ENCODE data around the gene CACNA2D1. TPM values are rescaled to one million over a fixed set of nuclear protein-coding genes. Genes with fewer than 3 reads are reported as not detected.

Gene CACNA2D1
- total and polyA plus RNA-seq, 9 of the 15 experiments (the other 6 are each of a cell fraction or from before 2014, with no cell fraction given): 0.49 TPM; not detected in 8

- no peak for ATAC-seq
- Histone ChIP-seq H3K9me3 (replicated peaks; ENCODE audit: control insufficient read depth, insufficient read depth, low read depth, low read length) (no peaks in the 10 kb centered on the region), H3K79me2 (ENCODE audit: control insufficient read depth, insufficient read depth, low read length) (no peaks in the 10 kb centered on the region), H3K4me3 (no peak overlapping the region), H2AFZ (ENCODE audit: low read depth, low read length) (no peak overlapping the region), H4K20me1 (replicated peaks; ENCODE audit: control insufficient read depth, insufficient read depth, low read length) (no peaks in the 10 kb centered on the region), H3K4me1 (replicated peaks in 1 of 2; ENCODE audit: control insufficient read depth in 2 of 2, insufficient read depth in 2 of 2, low read length in 2 of 2) (no peaks in the 10 kb centered on the region), H3K9ac (ENCODE audit: insufficient read depth in 1 of 2, low read depth in 2 of 2, low read length in 2 of 2) (no peak overlapping the region), H3K9me1 (ENCODE audit: control insufficient read depth, insufficient read depth, low read length) (no peaks in the 10 kb centered on the region), H3K27ac (ENCODE audit: extremely low read depth, low read depth, low read length) (no peak overlapping the region), H3K36me3 (ENCODE audit: control insufficient read depth, insufficient read depth, low read length) (no peaks in the 10 kb centered on the region), H3K4me2 (ENCODE audit: insufficient read depth, low read length) (no peak overlapping the region), H3K27me3 (ENCODE audit: control insufficient read depth in 2 of 2, insufficient read depth in 2 of 2, low read length in 2 of 2) (no peaks in the 10 kb centered on the region)
- intact Hi-C loops (cut with micrococcal nuclease) (loop anchor here (10.0 kb wide), 2 partner anchors 435 to 565 kb away; no protein-coding TSS in a partner anchor), in situ Hi-C loops (cut with MboI) (loop anchor here (25.0 kb wide), 1 partner anchor 512 kb away; no protein-coding TSS in a partner anchor)
- no TSS peak for BruUV-seq (replicated peaks)
- DNase-seq (ENCODE audit: extremely low read depth in 1 of 4, low spot score in 3 of 4): no peak
- WGBS (ENCODE audit: insufficient coverage, low coverage, missing lambda C conversion rate): 4% methylated on average over 1 of the region's 1 CpG
- no peak for TF ChIP-seq BRD4 (IDR thresholded peaks at IDR 0.05)
- no peak for TF ChIP-seq ARID3B (CRISPR knock-in tag; IDR thresholded peaks at IDR 0.05; ENCODE audit: borderline replicate concordance)
- TF ChIP-seq SAP30 (IDR thresholded peaks at IDR 0.05; ENCODE audit: borderline replicate concordance, insufficient read depth, low read depth, low read length, poor library complexity, severe bottlenecking): no peak
- TF ChIP-seq DMBX1 (CRISPR knock-in tag; IDR thresholded peaks at IDR 0.05; ENCODE audit: borderline replicate concordance): no peak
- no peak for TF ChIP-seq ZNF431 (CRISPR knock-in tag; IDR thresholded peaks at IDR 0.05)
- no peak for TF ChIP-seq ZNF263 (CRISPR knock-in tag; IDR thresholded peaks at IDR 0.05; ENCODE audit: borderline replicate concordance)
- TF ChIP-seq ZBTB17 (CRISPR knock-in tag; IDR thresholded peaks at IDR 0.05): no peak
- no peak for TF ChIP-seq ZBTB49 (CRISPR knock-in tag; IDR thresholded peaks at IDR 0.05; ENCODE audit: borderline replicate concordance)
- no peak for FAIRE-seq
- ChIA-PET POLR2A (no interaction called here), CTCF (ENCODE audit: low intra/inter-chr PET ratio) (no interaction called here)
Observed at GRCh38 chr7:82049891-82050533, 393.6 kb downstream of the CACNA2D1 start.

Data from K562 (cell line).